ENCODE measurements around the gene PTGDS.

PTGDS gene

DNA sequence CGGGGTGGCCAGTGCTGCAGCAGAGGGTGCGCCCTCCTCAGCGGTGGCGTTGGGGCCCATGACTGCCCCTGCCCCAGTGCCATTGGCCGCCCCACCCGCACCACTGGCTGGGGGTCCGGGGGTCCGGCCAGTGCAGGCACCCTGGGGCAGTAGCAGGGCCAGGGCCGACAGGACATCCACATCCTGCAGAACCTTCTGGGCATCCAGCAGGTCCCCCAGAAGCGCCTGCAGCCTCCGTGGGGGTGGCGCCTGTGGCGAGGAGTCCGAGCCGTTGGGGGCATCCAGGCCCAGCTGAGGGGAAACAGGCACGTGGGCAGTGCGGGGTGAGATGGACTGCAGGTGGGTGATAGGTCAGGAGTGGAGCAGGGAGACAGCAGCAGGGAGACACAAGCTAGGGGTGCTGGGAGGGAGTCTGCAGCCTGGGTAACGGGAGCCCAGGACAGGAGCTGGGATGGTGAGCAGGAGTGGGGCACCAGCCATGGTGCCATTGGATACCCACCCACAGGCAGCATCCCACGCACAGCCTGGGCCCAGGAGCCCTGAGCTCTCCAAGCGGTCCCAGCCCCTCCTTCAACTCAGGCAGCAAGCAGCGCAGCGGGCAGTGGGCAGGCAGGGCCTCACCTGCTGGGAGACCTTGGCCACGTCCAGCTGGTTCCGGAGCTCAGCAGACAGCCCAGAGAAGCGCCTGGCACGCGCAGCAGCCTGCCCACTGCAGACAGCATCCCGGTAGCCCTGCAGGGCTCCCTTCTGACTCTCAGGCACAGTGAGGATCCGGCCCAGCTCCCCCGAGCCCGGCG is 43.7 kb downstream of the PTGDS start:
- H3K27ac ChIP-seq: peak overlapping the region; percentile 30; the same call in 1 of the 2 replicates
- TF ChIP-seq, protein P1, sequence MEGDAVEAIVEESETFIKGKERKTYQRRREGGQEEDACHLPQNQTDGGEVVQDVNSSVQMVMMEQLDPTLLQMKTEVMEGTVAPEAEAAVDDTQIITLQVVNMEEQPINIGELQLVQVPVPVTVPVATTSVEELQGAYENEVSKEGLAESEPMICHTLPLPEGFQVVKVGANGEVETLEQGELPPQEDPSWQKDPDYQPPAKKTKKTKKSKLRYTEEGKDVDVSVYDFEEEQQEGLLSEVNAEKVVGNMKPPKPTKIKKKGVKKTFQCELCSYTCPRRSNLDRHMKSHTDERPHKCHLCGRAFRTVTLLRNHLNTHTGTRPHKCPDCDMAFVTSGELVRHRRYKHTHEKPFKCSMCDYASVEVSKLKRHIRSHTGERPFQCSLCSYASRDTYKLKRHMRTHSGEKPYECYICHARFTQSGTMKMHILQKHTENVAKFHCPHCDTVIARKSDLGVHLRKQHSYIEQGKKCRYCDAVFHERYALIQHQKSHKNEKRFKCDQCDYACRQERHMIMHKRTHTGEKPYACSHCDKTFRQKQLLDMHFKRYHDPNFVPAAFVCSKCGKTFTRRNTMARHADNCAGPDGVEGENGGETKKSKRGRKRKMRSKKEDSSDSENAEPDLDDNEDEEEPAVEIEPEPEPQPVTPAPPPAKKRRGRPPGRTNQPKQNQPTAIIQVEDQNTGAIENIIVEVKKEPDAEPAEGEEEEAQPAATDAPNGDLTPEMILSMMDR (IDR thresholded peaks at IDR 0.05): no peak
- TF ChIP-seq ZFX (IDR thresholded peaks at IDR 0.05; ENCODE audit: borderline replicate concordance): no peak

DNA sequence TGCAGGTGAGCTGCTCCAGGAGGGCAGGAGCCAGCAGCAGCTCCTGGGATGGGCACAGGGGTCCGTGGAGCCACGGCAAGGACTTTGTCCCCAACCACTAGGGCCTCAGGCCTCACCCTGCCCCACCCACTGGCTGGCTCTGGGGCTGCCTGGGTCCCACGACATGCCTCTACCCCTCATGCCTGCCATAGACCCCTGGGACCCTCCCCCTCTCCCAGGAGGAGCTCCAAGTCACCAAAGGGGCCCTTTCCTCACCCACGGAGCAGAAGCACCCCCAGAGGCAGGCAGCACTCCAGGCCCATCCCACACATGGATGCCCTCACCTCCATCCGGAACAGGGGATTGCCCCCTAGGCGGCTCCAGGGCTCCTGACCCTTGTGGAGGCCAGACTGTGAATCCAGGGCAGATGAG is 44.3 kb downstream of the PTGDS start:
- TF ChIP-seq, protein P1 (IDR thresholded peaks at IDR 0.05): no peak
- no peak for TF ChIP-seq ZFX (IDR thresholded peaks at IDR 0.05; ENCODE audit: borderline replicate concordance)
- peak overlapping the region; percentile 30; the same call in 1 of the 2 replicates for H3K27ac ChIP-seq

DNA sequence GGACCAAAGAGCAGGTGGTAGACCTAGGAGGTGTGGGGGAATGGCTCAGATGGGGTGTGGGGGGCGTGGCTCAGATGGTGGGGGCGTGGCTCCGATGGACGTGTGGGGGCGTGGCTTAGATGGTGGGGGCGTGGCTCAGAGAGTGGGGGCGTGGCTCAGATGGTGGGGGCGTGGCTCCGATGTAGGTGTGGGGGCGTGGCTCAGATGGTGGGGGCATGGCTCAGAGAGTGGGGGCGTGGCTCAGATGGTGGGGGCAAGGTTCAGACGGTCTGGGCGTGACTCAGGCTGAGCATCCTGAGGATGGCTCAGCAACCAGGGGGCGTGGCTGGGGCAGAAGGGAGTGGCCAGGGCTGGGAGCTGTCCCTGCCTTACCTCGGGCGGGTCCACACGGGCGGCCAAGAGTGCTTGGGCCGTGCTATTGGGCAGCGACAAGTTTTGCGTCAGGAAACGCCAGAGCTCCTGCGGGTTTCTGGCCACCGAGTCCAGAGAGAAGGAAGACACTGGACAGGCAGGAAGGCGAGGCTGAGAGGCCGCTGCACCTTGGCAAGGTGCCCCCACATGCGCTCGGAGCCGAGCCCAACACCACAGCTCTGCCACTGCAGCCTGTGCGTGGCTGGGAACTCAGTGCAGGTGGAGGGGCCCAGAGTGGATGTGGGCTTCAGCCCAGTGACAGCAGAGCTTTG is 44.8 kb downstream of the PTGDS start:
- peak overlapping the region; percentile 91 for H3K27ac ChIP-seq
- TF ChIP-seq ZFX (IDR thresholded peaks at IDR 0.05; ENCODE audit: borderline replicate concordance): no peak
- TF ChIP-seq, protein P1 (IDR thresholded peaks at IDR 0.05): no peak

DNA sequence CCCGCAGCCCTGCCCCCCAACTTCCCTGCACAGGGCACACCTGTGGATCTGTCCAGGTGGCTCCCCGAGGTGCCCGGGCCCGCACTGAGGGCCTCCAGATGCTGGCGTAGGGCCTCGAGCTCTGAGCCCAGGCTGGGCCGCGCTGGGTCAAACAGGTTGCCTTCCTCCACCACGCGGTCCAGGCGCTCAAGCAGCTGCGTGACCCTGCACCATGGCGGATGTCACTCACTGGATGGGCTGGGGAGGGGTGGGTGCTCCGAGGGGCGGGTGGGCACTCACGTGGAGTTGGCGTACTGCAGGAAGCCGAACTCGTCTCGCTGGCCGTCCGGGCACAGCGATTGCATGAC is 45.3 kb downstream of the PTGDS start:
- peak overlapping the region; percentile 91 for H3K27ac ChIP-seq

DNA sequence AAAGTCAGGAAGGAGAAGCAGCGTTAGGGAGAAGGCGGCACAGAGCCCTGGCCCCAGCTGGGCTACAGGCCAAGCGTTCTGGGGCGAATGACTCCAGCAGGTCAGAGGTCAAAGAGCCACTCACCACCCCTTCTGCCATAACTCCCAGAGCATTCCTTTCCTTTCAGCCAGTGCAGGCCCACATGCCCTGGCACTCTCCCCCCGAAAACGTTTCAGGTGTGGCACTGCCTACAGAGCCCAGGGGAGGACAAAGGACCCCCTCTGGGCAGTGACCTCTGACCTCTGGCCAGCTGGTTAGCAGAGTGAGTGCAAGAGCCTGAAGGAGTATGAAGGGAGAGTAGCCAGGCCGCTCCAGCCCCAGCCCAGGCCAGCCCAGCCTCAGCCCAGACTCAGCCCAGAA is 45.9 kb downstream of the PTGDS start:
- peak overlapping the region; percentile 91 for H3K27ac ChIP-seq
- TF ChIP-seq, protein P1 (IDR thresholded peaks at IDR 0.05): no peak
- no peak for TF ChIP-seq ZFX (IDR thresholded peaks at IDR 0.05; ENCODE audit: borderline replicate concordance)

More for the DNA sequence above, 45.3 kb downstream of the PTGDS start:
- TF ChIP-seq ZFX (IDR thresholded peaks at IDR 0.05; ENCODE audit: borderline replicate concordance): no peak
- TF ChIP-seq, protein P1 (IDR thresholded peaks at IDR 0.05): no peak

DNA sequence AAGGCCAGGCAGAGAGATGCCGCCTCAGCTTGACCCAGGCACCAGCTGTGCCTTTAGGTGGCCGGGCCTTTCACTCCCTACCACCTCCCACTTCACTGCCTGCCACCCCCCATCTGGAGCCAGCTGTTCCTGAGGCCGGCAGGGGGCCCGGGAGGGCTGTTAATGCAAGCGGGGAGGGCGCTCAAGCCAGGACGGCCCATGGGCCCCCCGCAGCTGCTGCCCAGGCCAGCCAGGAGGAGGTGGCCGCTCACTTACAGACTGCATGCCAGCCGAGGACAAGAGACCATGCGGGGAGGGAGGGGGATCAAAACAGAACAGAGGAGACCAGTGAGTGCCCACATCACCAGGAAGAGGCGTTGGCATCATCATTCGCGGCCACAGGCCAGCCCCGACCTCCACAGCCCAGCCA is 46.3 kb downstream of the PTGDS start:
- peak overlapping the region; percentile 91 for H3K27ac ChIP-seq
- TF ChIP-seq ZFX (IDR thresholded peaks at IDR 0.05; ENCODE audit: borderline replicate concordance): no peak
- TF ChIP-seq, protein P1 (IDR thresholded peaks at IDR 0.05): no peak

DNA sequence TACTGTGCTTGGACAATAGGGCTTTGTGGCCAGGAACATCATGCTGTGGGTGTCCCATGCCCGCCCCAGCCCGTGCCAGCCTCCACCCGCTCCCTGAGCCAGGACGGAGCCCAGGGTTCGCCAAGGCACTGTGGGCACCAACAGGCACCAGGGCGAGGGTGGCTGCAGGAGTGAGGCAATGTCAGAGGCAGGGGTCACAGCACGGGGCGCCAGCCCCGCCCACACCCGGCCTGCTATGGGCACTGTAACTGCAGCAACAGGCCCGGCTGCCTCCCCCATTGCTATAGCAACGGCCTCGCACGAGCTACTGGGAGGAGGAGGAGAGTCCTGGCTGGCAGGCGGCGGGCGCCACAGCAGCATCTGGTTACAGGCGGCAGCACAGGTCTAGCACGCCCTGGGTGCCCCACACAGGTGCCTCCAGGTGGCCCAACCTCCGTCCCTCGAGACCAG is 48.2 kb downstream of the PTGDS start:
- no peak for TF ChIP-seq ZFX (IDR thresholded peaks at IDR 0.05; ENCODE audit: borderline replicate concordance)
- TF ChIP-seq, protein P1 (IDR thresholded peaks at IDR 0.05): peak; percentile 55

More for the DNA sequence above, 48.2 kb downstream of the PTGDS start:
- H3K27ac ChIP-seq: peak overlapping the region; percentile 91
